Endometrial microvascular endothelial cells (primary cell): Measurements from ENCODE around the gene TLR9. TPM values are rescaled to one million over a fixed set of nuclear protein-coding genes. Genes with fewer than 3 reads are reported as not detected.

ENCODE experiments used
- in situ Hi-C: cut with HindIII; loops from 2 replicates; pipeline ENCODE4 v1.10.0; 2017; ENCODE audit warnings: low sequenced_read_pairs, low pct_unique_long_range_greater_than_20kb; ENCODE audit errors: inconsistent ontology term
- total RNA-seq: library from RNA; depleted of rRNA; stranded (reverse); fragments of >200 nt; gene quantifications from one replicate; pipeline ENCODE4 v1.2.3, GENCODE V29; 2015; ENCODE audit errors: inconsistent ontology term

Gene TLR9
- total RNA-seq, 1 donor from 2014 or later = not detected

GRCh38 chr3:52234516-52235447, 9.3 kb upstream of the TLR9 start:
- in situ Hi-C loops = no loop called here

- in situ Hi-C loops = no loop called here
Measured at GRCh38 chr3:52233968-52234367, 8.5 kb upstream of the TLR9 start.

- in situ Hi-C loops = no loop called here
Measured at GRCh38 chr3:52233108-52233591, 7.7 kb upstream of the TLR9 start.

- in situ Hi-C loops = no loop called here
Measured at GRCh38 chr3:52232279-52233107, 7.0 kb upstream of the TLR9 start.

- in situ Hi-C loops = no loop called here
Measured at GRCh38 chr3:52231502-52232278, 6.2 kb upstream of the TLR9 start.

GRCh38 chr3:52230889-52231499, 5.5 kb upstream of the TLR9 start:
- in situ Hi-C loops = no loop called here

- in situ Hi-C loops = no loop called here
Measured at GRCh38 chr3:52230461-52230860, 5.0 kb upstream of the TLR9 start.

GRCh38 chr3:52229656-52230055, 4.2 kb upstream of the TLR9 start:
- in situ Hi-C loops = no loop called here

GRCh38 chr3:52228751-52229291, 3.4 kb upstream of the TLR9 start:
- in situ Hi-C loops = no loop called here

- in situ Hi-C loops = no loop called here
Measured at GRCh38 chr3:52228266-52228665, 2.8 kb upstream of the TLR9 start.

GRCh38 chr3:52227766-52228165, 2.3 kb upstream of the TLR9 start:
- in situ Hi-C loops = no loop called here

- in situ Hi-C loops = no loop called here
Measured at GRCh38 chr3:52227117-52227516, 1.7 kb upstream of the TLR9 start.

- in situ Hi-C loops = no loop called here
Measured at GRCh38 chr3:52226229-52226817, 878 bp upstream of the TLR9 start.

GRCh38 chr3:52223449-52224408, 1.7 kb downstream of the TLR9 start:
- in situ Hi-C loops = no loop called here

- in situ Hi-C loops = no loop called here
Measured at GRCh38 chr3:52222319-52223221, 2.9 kb downstream of the TLR9 start.
